Right lobe of liver (tissue), 6 donors: ENCODE results near the gene MYH6. TPM values are rescaled to one million over a fixed set of nuclear protein-coding genes. Genes with fewer than 3 reads are reported as not detected.

Experiments
- ATAC-seq, 4 donors: fragments of 200-7000 bp; cut with Tn5 transposase; one replicate each; pipeline ENCODE4 v1.9.1; 2020; ENCODE audit warnings: mild to moderate bottlenecking in 4 of 4, moderate library complexity in 4 of 4
- DNase-seq, 3 donors: peaks; one replicate each; pipeline ENCODE4 v3.0.0-alpha.2; 2020
- H3K27ac ChIP-seq, 3 donors: fragments of 200-600 bp; one replicate each; pipeline ENCODE4 v1.8.0; 2022
- H3K27me3 ChIP-seq, 2 donors: fragments of 200-600 bp; one replicate each; pipeline ENCODE4 v1.8.0; 2022
- H3K36me3 ChIP-seq, 4 donors: fragments of 200-600 bp; sonication (generic) in 1 of 4; one replicate each; pipeline versions ENCODE4 v1.5.1 to v1.8.0; 2017 to 2022; ENCODE audit warnings: control low read depth in 1 of 4
- H3K4me1 ChIP-seq, 4 donors: fragments of 200-600 bp; sonication (generic) in 1 of 4; one replicate each; pipeline versions ENCODE4 v1.5.1 to v1.8.0; 2017 to 2022; ENCODE audit warnings: control low read depth in 1 of 4
- H3K4me3 ChIP-seq, 3 donors: fragments of 200-600 bp; one replicate each; pipeline ENCODE4 v1.8.0; 2022
- H3K9me3 ChIP-seq, 4 donors: fragments of 200-600 bp; sonication (generic) in 1 of 4; one replicate each; pipeline versions ENCODE4 v1.5.1 to v1.8.0; 2017 to 2022; ENCODE audit warnings: control low read depth in 1 of 4
- CTCF ChIP-seq, 4 donors: fragments of 200-600 bp in 3 of 4; fragments of 450-650 bp in 1 of 4; IDR thresholded peaks; one replicate each; pipeline versions ENCODE4 v1.5.1 to v1.8.0; 2016 to 2022; ENCODE audit warnings: antibody characterized with exemption in 4 of 4, mild to moderate bottlenecking in 2 of 4
- POLR2A ChIP-seq: fragments of 450-650 bp; IDR thresholded peaks from one replicate; pipeline ENCODE4 v1.6.1; 2017; ENCODE audit warnings: antibody characterized with exemption, mild to moderate bottlenecking
- WGBS: methylation state at CpG from one replicate; pipeline ENCODE4 v1.1.6; 2018; ENCODE audit warnings: low coverage, low lambda C conversion rate; ENCODE audit not compliant: insufficient coverage; ENCODE audit errors: missing lambda C conversion rate; 5-methylcytosine and 5-hydroxymethylcytosine counted together
- intact Hi-C, 2 donors: fragments of 100-400 bp; cut with DNase I; formaldehyde crosslinking; loops; one replicate each; pipeline versions ENCODE4 v1.11.2 to v1.14.1; 2022
- total RNA-seq, 6 experiments: library from RNA; depleted of rRNA in 2 of 6; stranded (reverse); fragments of >200 nt in 2 of 6; fragmentation: NEBNext Ultra II Directional in 3 of 6; extraction: Animal tissue kit (Norgen Biotek cat#: 25700) in 3 of 6; gene quantifications; one replicate each; pipeline versions ENCODE4 v1.1.0 to v1.2.4, GENCODE V29; 2016 to 2023
- donor health status: DM: no; HTN: yes; CAD: no.
- donor health status: DM: no; HTN: no; CAD: no.
- donor health status: DM: no; HTN: no; CAD: no.
- donor health status: DM: no; HTN: yes; CAD: no.
- donor health status: DM: no; HTN: yes; CAD: no.

MYH6 gene
- total RNA-seq, 6 experiments from 2014 or later, result 0.07 to 1.00 (median 0.13) TPM; not detected in 1

- Histone ChIP-seq H3K36me3 (no peaks in the 10 kb centered on the region), H3K27me3 (no peaks in the 10 kb centered on the region), H3K27ac (no peak overlapping the region), H3K9me3 (no peaks in the 10 kb centered on the region), H3K4me3 (no peak overlapping the region), H3K4me1 (no peaks in the 10 kb centered on the region)
- TF ChIP-seq CTCF (IDR thresholded peaks at IDR 0.05) (no peak), POLR2A (no peak)
- ATAC-seq (no peak), DNase-seq (peak in 1 of 3 donors; percentile 29)
- WGBS, result 40% methylated on average over 1 of the region's 10 CpGs
- intact Hi-C loops, result no loop called here
Observed at GRCh38 chr14:23433457-23433856, 25.4 kb upstream of the MYH6 start.

GRCh38 chr14:23432946-23433345 is 24.9 kb upstream of the MYH6 start:
- ATAC-seq (no peak), DNase-seq (peak in 1 of 3 donors; percentile 19)
- TF ChIP-seq POLR2A, result no peak
- TF ChIP-seq CTCF (IDR thresholded peaks at IDR 0.05), result no peak
- WGBS, result 33% methylated on average over 1 of the region's 10 CpGs
- H3K27ac ChIP-seq, result no peak overlapping the region
- no peaks in the 10 kb centered on the region for H3K9me3 ChIP-seq
- H3K36me3 ChIP-seq, result no peaks in the 10 kb centered on the region
- intact Hi-C loops, result no loop called here
- no peaks in the 10 kb centered on the region for H3K4me1 ChIP-seq
- no peak overlapping the region for H3K4me3 ChIP-seq
- no peaks in the 10 kb centered on the region for H3K27me3 ChIP-seq

- Histone ChIP-seq H3K36me3 (no peaks in the 10 kb centered on the region), H3K27ac (no peak overlapping the region), H3K4me3 (no peak overlapping the region), H3K27me3 (no peaks in the 10 kb centered on the region), H3K4me1 (no peaks in the 10 kb centered on the region), H3K9me3 (no peaks in the 10 kb centered on the region)
- no peak for DNase-seq
- TF ChIP-seq POLR2A (no peak), CTCF (IDR thresholded peaks at IDR 0.05) (no peak)
- intact Hi-C loops, result no loop called here
- no peak for ATAC-seq
- 55% methylated on average over 17 of the region's 17 CpGs for WGBS
Observed at GRCh38 chr14:23432102-23432925, 24.2 kb upstream of the MYH6 start.

GRCh38 chr14:23431486-23431885 is 23.4 kb upstream of the MYH6 start:
- TF ChIP-seq POLR2A (no peak), CTCF (IDR thresholded peaks at IDR 0.05) (no peak)
- Histone ChIP-seq H3K27ac (no peak overlapping the region), H3K27me3 (no peaks in the 10 kb centered on the region), H3K36me3 (no peaks in the 10 kb centered on the region), H3K9me3 (no peaks in the 10 kb centered on the region), H3K4me1 (no peaks in the 10 kb centered on the region), H3K4me3 (no peak overlapping the region)
- WGBS, result no CpG with 5 or more reads among the region's 10 CpGs
- intact Hi-C loops, result no loop called here
- DNase-seq (no peak), ATAC-seq (no peak)
